HG02610 (cell line): Measurements from ENCODE around the gene MAP3K7CL.
"Not testable (repeated sequence)": the region's sequence is repeated elsewhere in the genome, so short reads cannot be mapped to it uniquely, and the experiment has no call there.

ENCODE experiments used
- ATAC-seq: cut with Tn5 transposase; IDR thresholded peaks from one replicate; pipeline ENCODE4 v1.9.1; 2021; ENCODE audit warnings: mild to moderate bottlenecking, moderate library complexity; ENCODE audit not compliant: unreplicated experiment

MAP3K7CL gene

GRCh38 chr21:29133241-29133640 lies 2.8 kb downstream of the MAP3K7CL start:
- no peak for ATAC-seq

- ATAC-seq: no peak
Observed at GRCh38 chr21:29133796-29134195, 3.4 kb downstream of the MAP3K7CL start.

- no peak for ATAC-seq
Observed at GRCh38 chr21:29135481-29135880, 5.0 kb downstream of the MAP3K7CL start.

DNA sequence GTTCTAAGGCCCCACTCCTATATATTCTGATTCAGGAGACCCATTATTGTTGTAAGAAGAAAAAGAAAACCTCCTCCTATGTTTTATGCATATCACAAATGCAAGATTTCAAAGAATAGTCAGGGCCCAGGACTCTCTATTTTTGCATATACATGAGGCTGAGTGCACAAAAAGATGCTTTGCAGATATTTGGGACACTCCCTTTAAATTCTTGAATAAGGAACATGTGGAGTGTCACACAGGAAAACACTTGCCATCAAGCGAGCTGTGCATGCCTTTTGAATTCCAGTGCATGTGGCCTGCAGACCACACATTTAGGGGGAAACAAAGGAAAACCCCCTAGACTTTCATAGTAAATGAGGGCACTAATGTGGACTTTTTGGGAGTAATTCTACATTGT lies 5.6 kb downstream of the MAP3K7CL start:
- no peak for ATAC-seq

GRCh38 chr21:29144736-29145353 lies 14.4 kb downstream of the MAP3K7CL start:
- no peak for ATAC-seq

- ATAC-seq: no peak
Observed at GRCh38 chr21:29145354-29145782, 14.9 kb downstream of the MAP3K7CL start.

DNA sequence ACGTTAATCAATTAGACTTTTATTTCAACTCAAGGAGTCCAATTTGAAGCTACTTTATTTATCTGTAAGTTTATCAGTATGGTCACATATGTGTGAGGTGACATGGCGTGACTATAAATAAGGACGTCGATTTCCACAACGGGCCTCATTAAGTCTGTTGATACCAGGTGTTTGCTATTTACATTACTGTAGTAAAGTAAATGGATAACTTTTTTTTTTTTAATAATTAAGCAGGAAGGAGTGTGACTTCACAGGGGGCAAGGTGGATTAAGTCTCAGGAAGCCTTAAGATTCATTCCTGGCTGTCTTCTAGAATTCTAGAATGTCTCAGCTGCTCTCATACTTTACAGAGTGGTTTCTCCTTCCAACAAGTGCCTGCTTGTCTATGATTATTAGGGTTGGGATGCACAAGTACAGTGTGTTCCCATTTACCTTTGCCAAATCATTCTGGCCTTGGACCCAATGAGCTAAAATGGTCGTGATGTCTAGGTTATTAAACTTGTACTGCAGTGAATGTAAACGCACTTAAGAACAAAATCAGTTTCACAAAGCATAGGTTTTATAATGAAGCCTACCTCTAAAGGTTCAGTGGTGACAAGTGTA lies 15.5 kb downstream of the MAP3K7CL start:
- no peak for ATAC-seq

GRCh38 chr21:29146726-29147125 lies 16.3 kb downstream of the MAP3K7CL start:
- no peak for ATAC-seq

GRCh38 chr21:29148530-29148929 lies 18.1 kb downstream of the MAP3K7CL start:
- peak; percentile 86 for ATAC-seq

DNA sequence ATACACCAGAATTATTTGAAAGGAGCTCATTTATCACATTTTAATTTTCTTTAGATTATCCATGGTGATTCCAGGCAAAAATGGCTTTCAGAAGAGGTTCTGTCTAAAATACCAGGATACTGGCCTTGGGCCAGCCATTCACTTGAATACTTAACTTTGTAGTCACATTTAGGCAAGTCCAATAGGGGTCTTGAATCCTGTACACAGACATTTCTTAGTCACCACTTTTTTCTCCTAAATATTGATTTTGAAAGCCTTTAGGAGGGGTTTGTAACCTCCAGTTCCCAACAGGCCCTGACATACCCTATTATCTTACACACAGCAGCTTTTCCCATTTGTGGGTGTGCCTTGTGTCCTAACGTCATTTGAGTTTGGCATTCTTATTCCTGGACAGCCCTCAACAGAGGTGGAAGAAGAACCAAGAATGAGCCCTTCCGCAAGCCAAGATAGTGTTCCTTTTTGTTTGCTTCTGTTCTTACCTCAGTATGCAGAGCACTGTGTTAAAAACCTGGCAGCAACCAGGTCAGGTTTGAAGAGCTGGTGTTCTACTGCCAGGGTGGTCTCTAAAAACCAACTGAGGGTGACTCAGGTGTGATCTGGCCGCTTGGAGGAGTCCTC lies 19.5 kb downstream of the MAP3K7CL start:
- no peak for ATAC-seq

DNA sequence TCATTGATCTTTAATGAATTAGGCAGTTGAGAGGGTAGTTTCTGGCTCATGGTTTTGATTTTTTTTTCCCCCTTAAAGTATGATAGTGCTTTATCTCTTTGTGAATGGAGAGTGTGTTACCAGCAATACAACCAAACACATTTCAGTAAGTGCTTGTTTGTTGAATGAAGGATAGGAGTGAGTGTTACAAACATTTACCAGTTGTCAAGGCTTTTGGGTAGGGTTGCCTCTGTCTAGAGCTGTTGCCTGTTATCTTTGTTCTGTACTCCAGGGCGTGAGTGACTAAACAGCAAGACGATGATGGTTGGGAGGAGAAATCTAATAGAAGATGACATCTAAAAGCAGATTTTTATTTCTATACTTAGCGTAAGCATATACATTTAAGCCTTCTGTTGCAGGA lies 21.5 kb downstream of the MAP3K7CL start:
- no peak for ATAC-seq

DNA sequence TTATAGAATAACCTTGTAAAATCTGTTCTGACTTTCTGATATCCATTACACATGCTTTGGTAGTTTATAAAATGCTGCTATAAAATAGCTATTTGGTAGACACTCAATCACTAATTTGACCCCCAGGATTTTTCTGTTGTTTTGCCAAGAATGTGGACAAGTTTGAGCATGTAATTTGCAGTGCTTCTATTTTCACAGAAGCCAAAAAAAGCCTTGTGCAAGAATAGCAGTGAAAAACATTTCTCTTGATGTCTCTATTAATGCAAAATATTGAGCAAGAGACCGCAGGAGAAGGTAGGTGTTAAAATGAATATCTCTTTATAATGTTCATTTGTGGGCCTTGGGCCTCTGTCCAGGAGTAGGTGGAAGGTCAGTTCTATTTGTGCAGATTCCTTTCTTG lies 22.5 kb downstream of the MAP3K7CL start:
- ATAC-seq: no peak

- ATAC-seq: no peak
Observed at GRCh38 chr21:29154270-29154669, 23.8 kb downstream of the MAP3K7CL start.

GRCh38 chr21:29155118-29155932 lies 24.9 kb downstream of the MAP3K7CL start:
- ATAC-seq: no peak

DNA sequence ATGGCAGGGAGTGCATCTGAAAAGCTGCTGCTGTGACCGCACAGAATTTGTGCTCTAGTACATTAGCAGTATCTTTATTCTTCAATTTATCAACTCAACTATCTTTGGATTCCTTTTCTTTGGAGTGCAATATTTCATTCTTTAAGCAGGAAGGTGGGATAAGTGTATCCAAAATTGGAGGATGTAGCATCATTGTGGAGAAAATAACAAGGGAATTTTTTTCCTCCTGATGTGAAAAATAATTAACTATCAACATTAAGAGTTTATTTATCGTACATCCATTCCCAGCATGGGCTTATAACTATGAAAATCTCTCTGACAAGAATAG lies 25.5 kb downstream of the MAP3K7CL start:
- ATAC-seq: no peak

DNA sequence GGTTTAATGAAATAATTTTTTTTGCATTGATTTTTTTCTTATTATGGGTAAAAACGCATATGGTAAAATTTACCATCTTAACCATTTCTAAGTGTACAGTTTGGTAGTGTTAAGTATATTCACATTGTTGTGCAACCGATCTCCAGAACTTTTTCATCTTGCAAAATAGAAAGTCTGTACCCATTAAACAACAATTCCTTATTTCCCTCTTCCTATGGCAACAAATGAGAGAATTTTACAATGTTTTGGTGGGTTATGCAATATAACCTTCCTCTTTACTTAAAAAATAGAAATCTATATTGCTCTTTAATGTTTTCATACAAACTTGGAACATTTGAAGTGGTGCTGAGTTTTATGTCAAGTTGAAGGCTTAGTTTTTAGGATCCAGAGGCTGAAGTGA lies 26.6 kb downstream of the MAP3K7CL start:
- ATAC-seq: no peak

DNA sequence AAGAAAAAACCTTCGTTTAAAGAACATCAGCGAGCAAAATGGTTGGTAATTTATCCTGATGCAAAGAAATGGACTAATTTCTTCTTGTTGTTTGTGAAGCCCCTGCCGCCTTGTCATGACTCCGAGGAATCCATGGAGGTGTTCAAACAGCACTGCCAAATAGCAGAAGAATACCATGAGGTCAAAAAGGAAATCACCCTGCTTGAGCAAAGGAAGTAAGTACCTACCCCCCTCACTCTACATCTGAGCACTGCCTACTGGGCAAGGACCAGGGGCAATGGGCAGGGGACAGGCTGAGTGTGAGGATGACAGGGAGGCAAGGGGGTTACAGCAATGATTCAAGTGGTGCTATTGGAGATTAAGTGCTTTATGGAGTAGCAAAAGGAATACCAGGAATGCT lies 29.4 kb downstream of the MAP3K7CL start:
- ATAC-seq: no peak

- not testable (repeated sequence) for ATAC-seq
Observed at GRCh38 chr21:29162825-29163224, 32.4 kb downstream of the MAP3K7CL start.

DNA sequence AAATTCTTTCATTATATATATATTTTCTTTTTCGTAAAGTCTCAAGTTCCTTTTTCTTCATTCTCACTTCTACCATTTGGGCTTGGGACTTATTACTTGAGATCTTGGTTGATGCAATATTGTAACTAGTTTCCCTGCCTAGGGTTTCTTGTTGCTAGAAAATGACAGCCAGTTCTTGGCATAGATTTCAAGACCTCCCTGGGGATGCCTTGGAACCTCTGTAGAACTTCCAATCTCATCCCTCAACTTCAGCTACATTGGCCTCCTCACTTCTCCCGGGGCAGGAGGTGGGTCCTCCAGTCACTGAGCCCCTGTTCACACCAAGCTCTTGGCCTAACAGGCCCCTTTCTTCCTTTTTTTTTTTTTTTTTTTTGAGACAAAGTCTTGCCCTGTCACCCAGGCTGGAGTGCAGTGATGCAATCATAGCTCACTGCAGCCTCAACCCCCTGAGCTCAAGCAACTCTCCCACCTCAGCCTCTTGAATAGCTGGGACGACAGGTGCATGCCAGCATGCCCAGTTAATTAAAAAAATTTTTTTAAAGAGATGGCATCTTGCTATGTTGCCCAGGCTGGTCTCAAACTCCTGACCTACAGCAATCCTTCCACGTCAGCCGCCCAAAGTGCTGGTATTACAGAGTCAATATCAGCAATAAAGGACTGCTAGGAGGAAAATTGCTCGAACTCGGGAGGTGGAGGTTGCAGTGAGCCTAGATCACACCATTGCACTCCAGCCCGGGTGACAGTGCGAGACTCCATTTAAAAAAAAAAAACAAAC lies 33.1 kb downstream of the MAP3K7CL start:
- no peak for ATAC-seq

DNA sequence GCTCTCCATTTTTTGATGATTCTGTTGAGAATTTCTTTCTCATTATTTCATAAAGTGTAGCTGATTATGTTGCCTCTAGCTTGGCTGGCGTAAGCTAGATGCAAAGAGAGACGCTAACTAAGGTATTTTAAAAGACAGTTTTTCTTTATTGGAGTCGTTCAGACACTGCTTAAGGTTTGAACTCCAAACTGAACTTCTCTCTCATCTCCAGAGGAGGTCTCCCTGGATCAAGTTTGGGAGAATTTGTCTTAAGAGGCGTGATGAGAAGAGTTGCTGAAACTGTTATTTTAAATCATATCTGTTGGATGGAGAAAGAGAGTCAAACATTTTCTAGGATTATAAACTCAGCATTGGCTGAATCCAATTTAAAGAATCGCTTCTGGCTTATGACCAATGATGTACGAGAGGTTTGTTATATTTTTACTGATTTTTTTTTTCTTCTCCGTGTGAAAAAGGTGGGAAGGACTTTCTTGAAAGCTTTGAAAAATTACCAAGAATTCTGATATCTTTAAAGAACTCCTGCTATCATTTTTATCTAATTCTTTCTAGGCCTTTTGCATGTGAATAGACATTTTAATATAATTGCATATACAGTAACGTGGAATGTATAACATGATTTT lies 34.0 kb downstream of the MAP3K7CL start:
- no peak for ATAC-seq

DNA sequence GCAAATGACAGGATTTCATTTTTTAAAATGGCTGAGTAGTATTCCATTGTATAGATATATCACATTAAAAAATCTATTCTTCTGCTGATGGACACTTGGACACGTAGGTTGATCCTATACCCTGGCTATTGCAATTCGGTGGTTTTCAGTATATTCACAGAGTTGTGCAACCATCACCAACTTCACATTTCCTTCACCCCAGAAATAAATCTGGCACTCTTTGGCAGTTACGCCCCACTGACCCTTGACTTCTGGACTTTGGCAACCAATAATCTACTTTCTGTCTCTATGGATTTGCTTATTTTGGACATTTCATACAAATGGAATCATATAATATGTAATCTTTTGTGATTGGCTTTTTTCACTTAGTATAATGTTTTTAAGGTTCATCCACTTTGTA lies 35.9 kb downstream of the MAP3K7CL start:
- no peak for ATAC-seq
